HG02981 (cell line): ENCODE results near the gene C11orf24.

Source experiments
- ATAC-seq: cut with Tn5 transposase; IDR thresholded peaks from one replicate; pipeline ENCODE4 v1.9.1; 2021; ENCODE audit warnings: mild to moderate bottlenecking, moderate library complexity; ENCODE audit not compliant: unreplicated experiment

The C11orf24 gene

GRCh38 chr11:68271023-68271780 is 571 bp downstream of the C11orf24 start:
- peak; percentile 25 for ATAC-seq

- no peak for ATAC-seq
Observed at GRCh38 chr11:68270196-68271022, 1.4 kb downstream of the C11orf24 start.

GRCh38 chr11:68269414-68270081 is 2.2 kb downstream of the C11orf24 start:
- no peak for ATAC-seq

GRCh38 chr11:68267881-68268240 is 3.9 kb downstream of the C11orf24 start:
- ATAC-seq = no peak

GRCh38 chr11:68266936-68267880 is 4.6 kb downstream of the C11orf24 start:
- no peak for ATAC-seq

- ATAC-seq = peak; percentile 43
Observed at GRCh38 chr11:68266121-68266891, 5.5 kb downstream of the C11orf24 start.

GRCh38 chr11:68264741-68265540 is 6.8 kb downstream of the C11orf24 start:
- no peak for ATAC-seq

- no peak for ATAC-seq
Observed at GRCh38 chr11:68264244-68264643, 7.5 kb downstream of the C11orf24 start.

GRCh38 chr11:68263444-68264035 is 8.2 kb downstream of the C11orf24 start:
- ATAC-seq = no peak

- ATAC-seq = no peak
Observed at GRCh38 chr11:68262544-68262827, 9.3 kb downstream of the C11orf24 start.

- no peak for ATAC-seq
Observed at GRCh38 chr11:68261749-68262543, 9.8 kb downstream of the C11orf24 start.

- ATAC-seq = no peak
Observed at GRCh38 chr11:68261006-68261405, 10.8 kb downstream of the C11orf24 start.

- ATAC-seq = no peak
Observed at GRCh38 chr11:68260484-68260883, 11.3 kb downstream of the C11orf24 start.

GRCh38 chr11:68259122-68259959 is 12.4 kb downstream of the C11orf24 start:
- no peak for ATAC-seq

GRCh38 chr11:68258363-68258765 is 13.4 kb downstream of the C11orf24 start:
- ATAC-seq = no peak

- no peak for ATAC-seq
Observed at GRCh38 chr11:68257477-68258362, 14.1 kb downstream of the C11orf24 start.
